Brain microvascular endothelial cell (primary cell): Measurements from ENCODE around the gene GGA3.

Experiments
- DNase-seq: peaks from one replicate; pipeline ENCODE4 v3.0.0-alpha.2; 2020
- H3K27ac ChIP-seq: fragments of 250-450 bp; sonication (Bioruptor Pico); 2 replicates; pipeline ENCODE4 v1.5.1; 2020; ENCODE audit warnings: mild to moderate bottlenecking, moderate library complexity
- H3K27me3 ChIP-seq: fragments of 250-450 bp; sonication (Bioruptor Pico); replicated peaks from 2 replicates; pipeline ENCODE4 v1.5.1; 2020; ENCODE audit warnings: mild to moderate bottlenecking
- H3K36me3 ChIP-seq: fragments of 250-450 bp; sonication (Bioruptor Pico); replicated peaks from 2 replicates; pipeline ENCODE4 v1.5.1; 2020; ENCODE audit warnings: mild to moderate bottlenecking
- H3K4me3 ChIP-seq: 2 replicates; pipeline ENCODE4 v1.5.1; 2011; ENCODE audit warnings: low read depth, mild to moderate bottlenecking, control low read depth, low read length, moderate library complexity
- in situ Hi-C: cut with HindIII; loops from 2 replicates; pipeline ENCODE4 v1.10.0; 2017; ENCODE audit warnings: low sequenced_read_pairs, low pct_ligation_motif_present
- TF ChIP-seq, protein P1 (sequence below): IDR thresholded peaks from 2 replicates; pipeline ENCODE4 v1.5.1; 2011; ENCODE audit warnings: low read depth, mild to moderate bottlenecking, moderate library complexity, low read length, control low read depth, inconsistent platforms; ENCODE audit errors: missing control alignments

GGA3 gene

DNA sequence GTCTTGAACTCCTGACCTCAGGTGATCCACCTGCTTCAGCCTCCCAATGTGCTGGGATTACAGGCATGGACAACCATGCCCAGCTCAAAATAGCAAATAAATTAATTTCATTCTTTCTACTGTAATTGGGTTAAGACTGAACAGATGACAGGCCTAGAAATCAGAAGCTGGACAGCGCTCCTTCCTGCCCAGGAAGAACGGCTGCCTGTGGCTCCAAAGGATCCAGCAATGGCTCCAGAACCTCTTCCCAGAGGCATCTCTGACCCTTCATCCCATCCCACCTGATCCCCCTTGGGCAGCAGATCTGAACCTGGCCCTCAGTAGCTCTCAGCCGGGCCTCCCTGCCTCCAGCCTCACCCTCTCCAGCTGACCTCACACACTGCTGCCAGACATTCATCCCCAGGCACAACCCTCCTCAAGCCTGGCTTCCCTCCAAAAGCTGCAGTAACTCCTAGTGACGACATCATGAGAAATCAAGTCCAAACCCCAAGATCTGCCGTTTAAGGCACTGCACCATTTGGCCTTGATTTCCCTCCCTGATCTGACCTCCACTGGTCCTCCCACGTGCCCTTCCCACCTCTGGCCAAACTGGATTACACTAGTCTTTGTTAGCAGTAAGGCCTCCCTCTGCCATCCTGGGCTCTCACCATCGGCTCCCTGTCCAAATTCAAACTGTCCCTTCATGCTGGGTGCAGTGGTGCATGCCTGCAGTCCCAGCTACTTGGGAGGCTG is 12.7 kb upstream of the GGA3 start:
- Histone ChIP-seq H3K36me3 (no peaks in the 10 kb centered on the region), H3K27ac (no peak overlapping the region), H3K4me3 (no peak overlapping the region), H3K27me3 (no peaks in the 10 kb centered on the region)
- in situ Hi-C loops = no loop called here
- TF ChIP-seq, protein P1, sequence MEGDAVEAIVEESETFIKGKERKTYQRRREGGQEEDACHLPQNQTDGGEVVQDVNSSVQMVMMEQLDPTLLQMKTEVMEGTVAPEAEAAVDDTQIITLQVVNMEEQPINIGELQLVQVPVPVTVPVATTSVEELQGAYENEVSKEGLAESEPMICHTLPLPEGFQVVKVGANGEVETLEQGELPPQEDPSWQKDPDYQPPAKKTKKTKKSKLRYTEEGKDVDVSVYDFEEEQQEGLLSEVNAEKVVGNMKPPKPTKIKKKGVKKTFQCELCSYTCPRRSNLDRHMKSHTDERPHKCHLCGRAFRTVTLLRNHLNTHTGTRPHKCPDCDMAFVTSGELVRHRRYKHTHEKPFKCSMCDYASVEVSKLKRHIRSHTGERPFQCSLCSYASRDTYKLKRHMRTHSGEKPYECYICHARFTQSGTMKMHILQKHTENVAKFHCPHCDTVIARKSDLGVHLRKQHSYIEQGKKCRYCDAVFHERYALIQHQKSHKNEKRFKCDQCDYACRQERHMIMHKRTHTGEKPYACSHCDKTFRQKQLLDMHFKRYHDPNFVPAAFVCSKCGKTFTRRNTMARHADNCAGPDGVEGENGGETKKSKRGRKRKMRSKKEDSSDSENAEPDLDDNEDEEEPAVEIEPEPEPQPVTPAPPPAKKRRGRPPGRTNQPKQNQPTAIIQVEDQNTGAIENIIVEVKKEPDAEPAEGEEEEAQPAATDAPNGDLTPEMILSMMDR = no peak
- DNase-seq = peak; percentile 43

DNA sequence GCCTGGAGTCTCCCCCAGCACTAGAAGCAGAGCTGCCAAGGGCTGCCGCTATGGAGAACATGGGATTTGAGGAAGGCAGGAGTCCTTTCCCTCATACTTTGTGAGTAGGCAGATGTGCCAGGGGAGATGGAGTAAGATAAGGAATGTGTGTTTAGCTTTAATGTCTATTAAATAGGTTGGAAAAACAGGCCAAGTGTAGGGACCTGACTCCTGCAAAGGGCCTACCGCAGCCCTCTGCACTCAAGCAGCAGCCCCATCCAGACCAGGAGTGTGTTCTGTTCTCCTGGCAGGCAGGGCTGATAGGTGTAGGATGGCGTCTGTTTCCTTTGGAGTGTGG is 11.4 kb upstream of the GGA3 start:
- H3K27ac ChIP-seq = no peak overlapping the region
- TF ChIP-seq, protein P1 = no peak
- in situ Hi-C loops = no loop called here
- no peaks in the 10 kb centered on the region for H3K27me3 ChIP-seq
- no peak overlapping the region for H3K4me3 ChIP-seq
- no peak for DNase-seq
- no peaks in the 10 kb centered on the region for H3K36me3 ChIP-seq

DNA sequence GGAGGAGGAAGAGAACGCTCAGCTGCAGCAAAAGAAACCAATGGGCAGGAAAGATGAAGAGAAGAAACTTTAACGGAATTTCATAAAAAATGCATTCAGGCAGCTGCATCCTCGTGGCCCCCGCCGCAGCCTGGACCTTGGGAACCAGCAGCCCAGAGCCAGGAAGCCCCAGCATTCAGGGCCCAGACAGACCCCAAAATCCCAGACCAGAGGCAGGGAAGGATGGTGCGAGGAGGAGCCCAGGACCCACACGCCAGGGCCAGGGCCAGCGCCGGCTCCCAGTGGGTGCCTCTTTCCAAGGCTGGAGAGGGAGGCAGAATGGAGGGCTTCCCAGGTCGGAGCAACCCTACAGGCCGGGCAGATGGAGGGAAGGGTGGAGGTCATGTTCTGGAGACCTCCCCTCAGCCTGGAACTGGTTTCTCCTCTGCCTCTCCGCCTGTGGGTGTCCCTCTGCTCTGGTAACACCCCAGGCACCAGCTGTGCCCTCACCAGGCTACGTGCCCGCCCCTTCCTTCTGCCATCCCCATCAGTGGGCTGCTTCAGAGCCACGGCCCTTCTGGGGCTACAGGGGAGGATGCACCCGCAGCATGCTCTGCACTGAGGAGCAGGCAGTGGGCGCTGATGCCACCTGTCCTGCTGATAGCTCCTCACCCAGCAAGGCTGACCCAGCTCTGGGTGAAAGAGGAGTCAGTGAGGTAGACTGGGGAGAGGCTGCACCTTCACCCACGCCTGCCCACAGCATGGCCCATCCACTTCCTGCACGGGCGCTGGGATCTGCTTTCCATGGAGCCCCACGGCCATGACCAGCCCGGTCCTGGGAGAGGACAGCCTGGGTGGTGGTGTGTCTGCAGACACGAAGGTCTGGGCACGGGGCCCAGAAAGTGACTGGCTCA is 10.8 kb upstream of the GGA3 start:
- in situ Hi-C loops = no loop called here
- Histone ChIP-seq H3K27ac (no peak overlapping the region), H3K27me3 (no peaks in the 10 kb centered on the region), H3K36me3 (no peaks in the 10 kb centered on the region), H3K4me3 (peak overlapping the region; percentile 71)
- DNase-seq = no peak
- TF ChIP-seq, protein P1 = no peak

DNA sequence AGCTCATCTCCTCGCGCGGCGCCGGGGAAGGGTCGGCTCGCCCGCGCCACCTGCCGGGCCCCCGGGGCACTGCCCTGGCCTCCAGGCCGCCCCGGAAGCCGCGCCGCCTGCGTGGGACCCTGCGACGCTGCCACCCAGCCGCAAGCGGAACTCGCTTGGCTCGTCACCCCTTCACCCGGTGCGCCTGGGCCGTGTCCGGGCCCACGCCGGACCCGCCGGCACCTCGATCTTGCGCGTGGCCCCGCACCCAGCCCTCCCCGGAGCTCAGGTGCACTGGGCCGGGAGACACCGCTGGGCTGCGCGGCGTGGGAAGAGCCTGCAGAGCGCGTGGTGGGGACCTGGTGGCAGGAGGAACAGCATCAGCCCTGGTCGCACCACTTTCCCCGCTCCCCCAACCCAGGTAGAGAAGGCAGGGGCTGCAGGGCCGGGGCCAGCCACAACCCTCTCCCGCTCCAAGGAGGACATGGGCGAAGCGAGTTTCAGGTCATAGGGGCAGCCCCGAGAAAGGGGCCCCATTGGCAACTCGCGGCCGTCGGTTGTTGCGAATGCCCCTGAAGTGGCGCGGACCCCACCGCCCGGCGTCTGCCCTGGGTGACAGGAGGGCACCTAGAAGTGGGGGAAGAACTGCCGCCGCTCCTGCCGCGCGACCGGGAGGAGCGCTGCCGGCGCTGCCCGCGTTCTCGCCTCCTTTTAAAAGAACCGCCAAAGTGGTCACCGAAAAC is 10.0 kb upstream of the GGA3 start:
- TF ChIP-seq, protein P1 = peak; percentile 27
- Histone ChIP-seq H3K27me3 (no peaks in the 10 kb centered on the region), H3K36me3 (peaks cover 5% of the 10 kb centered on the region), H3K27ac (peak overlapping the region; percentile 30), H3K4me3 (peak overlapping the region; percentile 71)
- in situ Hi-C loops = no loop called here
- no peak for DNase-seq

DNA sequence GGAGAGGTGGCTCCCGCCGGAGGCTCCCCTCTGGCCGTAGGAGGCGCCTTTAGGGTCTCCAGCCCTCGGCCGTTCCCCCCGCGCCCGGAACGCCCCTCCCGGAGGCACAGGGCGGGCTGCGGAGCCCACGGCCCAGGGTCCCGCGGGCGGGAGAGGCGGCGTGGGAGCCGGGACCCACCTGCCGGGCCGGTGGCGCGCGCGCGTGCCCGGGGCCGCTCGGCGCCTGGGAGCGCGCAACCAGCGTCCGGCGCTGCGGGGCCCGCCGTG is 9.5 kb upstream of the GGA3 start, which contains the start of gene MIF4GD:
TSS of gene MIF4GD (minus strand) at position 266 of the 267 bp plus-strand sequence. CDS start 1,036 bp downstream, outside the sequence.
- H3K4me3 ChIP-seq = peak within 1 kb of the TSS; percentile 79
- in situ Hi-C loops = no loop called here

More for the DNA sequence above, 9.5 kb upstream of the GGA3 start, which contains the start of gene MIF4GD:
- TF ChIP-seq, protein P1 = no peak
- Histone ChIP-seq H3K36me3 (peaks cover 9% of the 10 kb centered on the region), H3K27me3 (no peaks in the 10 kb centered on the region), H3K27ac (peak within 1 kb of the TSS; percentile 36)
- no peak for DNase-seq
